Activated CD4-positive, alpha-beta T cell treated with anti-CD3 and anti-CD28 coated beads for 4 hours (primary cell): Measurements from ENCODE around the gene HLA-A.

Experiments used
- DNase-seq, 2 donors: peaks; one replicate each; pipeline ENCODE4 v3.0.0-alpha.2; 2020

HLA-A gene

GRCh38 chr6:29935273-29935955, 6.9 kb upstream of the HLA-A start:
- DNase-seq, result no peak

- DNase-seq, result no peak
These were observed 3.4 kb upstream of the HLA-A start for GRCh38 chr6:29938746-29939508.

GRCh38 chr6:29941016-29941415, 1.3 kb upstream of the HLA-A start:
- DNase-seq, result no peak

GRCh38 chr6:29941471-29941870, 861 bp upstream of the HLA-A start:
- DNase-seq, result no peak

- DNase-seq, result no peak
These were observed 437 bp upstream of the HLA-A start for GRCh38 chr6:29941916-29942274.

GRCh38 chr6:29943053-29943966, 978 bp downstream of the HLA-A start:
- DNase-seq, result peak; percentile 29 to 36

- DNase-seq, result no peak
These were observed 3.0 kb downstream of the HLA-A start for GRCh38 chr6:29945281-29945820.

- DNase-seq, result no peak
These were observed 4.1 kb downstream of the HLA-A start for GRCh38 chr6:29946223-29947076.

GRCh38 chr6:29947077-29947980, 5.0 kb downstream of the HLA-A start:
- peak in 1 of 2 donors; percentile 14 for DNase-seq

GRCh38 chr6:29948277-29948676, 5.9 kb downstream of the HLA-A start:
- DNase-seq, result no peak

GRCh38 chr6:29949934-29950333, 7.6 kb downstream of the HLA-A start:
- DNase-seq, result no peak

GRCh38 chr6:29951882-29952281, 9.6 kb downstream of the HLA-A start:
- DNase-seq, result no peak

GRCh38 chr6:29953001-29953441, 10.7 kb downstream of the HLA-A start:
- no peak for DNase-seq

- no peak for DNase-seq
These were observed 11.4 kb downstream of the HLA-A start for GRCh38 chr6:29953686-29954085.

- no peak for DNase-seq
These were observed 11.9 kb downstream of the HLA-A start for GRCh38 chr6:29954272-29954671.

- no peak for DNase-seq
These were observed 13.5 kb downstream of the HLA-A start for GRCh38 chr6:29955783-29956182.

GRCh38 chr6:29956518-29956917, 14.2 kb downstream of the HLA-A start:
- no peak for DNase-seq

- DNase-seq, result no peak
These were observed 15.7 kb downstream of the HLA-A start for GRCh38 chr6:29958046-29958445.

GRCh38 chr6:29958921-29959320, 16.6 kb downstream of the HLA-A start:
- no peak for DNase-seq

- DNase-seq, result no peak
These were observed 17.1 kb downstream of the HLA-A start for GRCh38 chr6:29959467-29959866.

- no peak for DNase-seq
These were observed 19.6 kb downstream of the HLA-A start for GRCh38 chr6:29961966-29962365.
